Lung (tissue), 12 donors: ENCODE data around the gene NDUFV2. TPM values are rescaled to one million over a fixed set of nuclear protein-coding genes. Genes with fewer than 3 reads are reported as not detected.
"Not testable (repeated sequence)": the region's sequence is repeated elsewhere in the genome, so short reads cannot be mapped to it uniquely, and the experiment has no call there.

ENCODE experiments used
- ATAC-seq: fragments of 200-7000 bp; cut with Tn5 transposase; one replicate; pipeline ENCODE4 v1.9.1; 2020; ENCODE audit warnings: moderate number of reproducible peaks; ENCODE audit not compliant: insufficient read depth, low FRiP score
- DNase-seq, 3 donors: peaks; one replicate each; pipeline ENCODE4 v3.0.0-alpha.2; 2013 to 2017
- H3K27ac ChIP-seq, 2 donors: one replicate each; pipeline ENCODE4 v1.5.1; 2013; ENCODE audit warnings: mild to moderate bottlenecking in 2 of 2, moderate library complexity in 2 of 2, control low read depth in 1 of 2, inconsistent platforms in 1 of 2, low read depth in 1 of 2, low read length in 1 of 2
- H3K27me3 ChIP-seq, 3 donors: one replicate each; pipeline ENCODE4 v1.5.1; 2013; ENCODE audit warnings: low read length in 2 of 3; ENCODE audit not compliant: control insufficient read depth in 3 of 3, insufficient read depth in 3 of 3
- H3K36me3 ChIP-seq, 4 donors: one replicate each; pipeline ENCODE4 v1.5.1; 2013; ENCODE audit warnings: low read length in 4 of 4, mild to moderate bottlenecking in 1 of 4, moderate library complexity in 1 of 4; ENCODE audit not compliant: control insufficient read depth in 4 of 4, insufficient read depth in 4 of 4
- H3K4me1 ChIP-seq, 5 donors: one replicate each; pipeline ENCODE4 v1.5.1; 2013; ENCODE audit warnings: low read length in 5 of 5, mild to moderate bottlenecking in 2 of 5, moderate library complexity in 1 of 5; ENCODE audit not compliant: control insufficient read depth in 5 of 5, insufficient read depth in 5 of 5
- H3K4me3 ChIP-seq: one replicate; pipeline ENCODE4 v1.5.1; 2013; ENCODE audit warnings: mild to moderate bottlenecking, control low read depth, moderate library complexity
- H3K9ac ChIP-seq, 2 donors: one replicate each; pipeline ENCODE4 v1.5.1; 2013; ENCODE audit warnings: low read length in 2 of 2, control low read depth in 1 of 2; ENCODE audit not compliant: insufficient read depth in 1 of 2
- H3K9me3 ChIP-seq, 4 donors: one replicate each; pipeline ENCODE4 v1.5.1; 2013; ENCODE audit warnings: low read length in 3 of 4, mild to moderate bottlenecking in 1 of 4, moderate library complexity in 1 of 4; ENCODE audit not compliant: control insufficient read depth in 4 of 4, insufficient read depth in 3 of 4
- CTCF ChIP-seq: IDR thresholded peaks from 2 replicates; pipeline ENCODE4 v1.5.1; 2012; ENCODE audit warnings: mild to moderate bottlenecking; ENCODE audit errors: control extremely low read depth, extremely low read depth
- WGBS, 2 donors: extraction: QIAGEN DNeasy Blood & Tissue Kit; methylation state at CpG; one replicate each; pipeline ENCODE4 v1.1.7; 2013; 5-methylcytosine and 5-hydroxymethylcytosine counted together
- polyA plus RNA-seq, 2 donors: library from polyadenylated mRNA; stranded (reverse); fragments of 200-250 nt; gene quantifications; one replicate each; pipeline ENCODE4 v1.2.1, GENCODE V29; 2013
- total RNA-seq, 2 donors: library from RNA; depleted of rRNA in 1 of 2; stranded (reverse); fragments of >200 nt in 1 of 2; gene quantifications; one replicate each; pipeline ENCODE4 v1.2.1, GENCODE V29; 2014 to 2021
- donor health status: control.
- donor health status: control.
- donor health status: Bipolar disorder and iron deficiency.
- donor health status: healthy.
- donor health status: DM: yes; HTN: yes; CAD: no.

NDUFV2 gene
- total and polyA plus RNA-seq, 4 donors: 130 to 355 (median 144) TPM

DNA sequence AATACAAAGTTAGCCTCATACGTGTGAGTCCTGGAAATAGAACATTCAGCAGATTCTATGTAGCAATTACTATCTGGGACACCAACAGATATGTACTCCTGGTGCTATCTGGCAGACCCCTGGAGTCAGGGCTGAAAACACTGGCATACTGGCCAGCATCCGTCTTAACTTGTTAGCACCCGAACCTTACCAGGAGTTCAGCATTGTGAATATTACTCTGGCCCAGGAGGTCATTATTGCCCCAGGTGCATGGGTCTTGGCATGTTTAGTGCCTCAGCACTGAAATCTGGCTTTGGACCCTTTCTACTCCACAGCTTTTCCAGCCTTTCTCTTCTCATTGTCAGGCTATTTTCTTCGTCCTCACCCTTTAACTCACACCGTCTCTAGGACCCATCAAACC is 11.9 kb upstream of the NDUFV2 start:
- H3K4me1 ChIP-seq: peaks cover 0 to 4% (median 0%) of the 10 kb centered on the region in 5 donors
- 92 to 96% methylated on average over 5 of the region's 5 CpGs for WGBS, 2 donors

GRCh38 chr18:9091066-9091476 is 11.4 kb upstream of the NDUFV2 start:
- Histone ChIP-seq H3K27me3 (no peaks in the 10 kb centered on the region), H3K4me3 (no peak overlapping the region), H3K4me1 (peaks cover 0 to 5% (median 0%) of the 10 kb centered on the region in 5 donors), H3K9me3 (no peaks in the 10 kb centered on the region), H3K9ac (no peak overlapping the region), H3K36me3 (no peaks in the 10 kb centered on the region), H3K27ac (no peak overlapping the region)
- 68 to 79% methylated on average over 4 of the region's 4 CpGs for WGBS, 2 donors
- TF ChIP-seq CTCF: no peak
- ATAC-seq: no peak
- no peak for DNase-seq

More for the DNA sequence above, 11.9 kb upstream of the NDUFV2 start:
- H3K27ac ChIP-seq: no peak overlapping the region
- no peaks in the 10 kb centered on the region for H3K9me3 ChIP-seq
- no peaks in the 10 kb centered on the region for H3K36me3 ChIP-seq
- DNase-seq (no peak), ATAC-seq (no peak)
- no peak overlapping the region for H3K9ac ChIP-seq
- no peak overlapping the region for H3K4me3 ChIP-seq
- no peak for TF ChIP-seq CTCF
- no peaks in the 10 kb centered on the region for H3K27me3 ChIP-seq

DNA sequence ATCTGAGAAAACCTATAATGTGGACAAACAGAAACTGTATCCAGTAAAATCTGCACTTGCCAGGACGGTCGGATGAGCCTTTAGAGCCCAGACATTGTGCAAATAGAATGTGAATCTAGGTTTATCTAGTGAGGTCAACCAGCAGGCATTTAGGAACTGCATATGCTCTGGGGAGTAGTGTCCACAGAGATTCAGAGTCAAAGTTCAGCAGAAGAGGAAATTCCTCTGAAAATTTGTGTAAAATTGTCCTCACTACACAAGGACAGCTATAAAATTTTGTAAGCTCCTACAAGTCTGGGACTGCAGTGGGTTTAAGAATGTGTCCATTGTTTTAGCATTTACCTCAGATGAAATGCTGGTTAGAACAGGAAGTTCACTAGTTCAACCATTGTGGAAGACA is 9.8 kb upstream of the NDUFV2 start:
- WGBS, 2 donors: 63 to 72% methylated on average over 2 of the region's 2 CpGs

GRCh38 chr18:9093109-9093508 is 9.4 kb upstream of the NDUFV2 start:
- 78 to 90% methylated on average over 3 of the region's 3 CpGs for WGBS, 2 donors
- not testable (repeated sequence) for H3K27ac ChIP-seq, ATAC-seq, H3K4me3 ChIP-seq, H3K4me1 ChIP-seq, H3K27me3 ChIP-seq, H3K9me3 ChIP-seq, H3K9ac ChIP-seq, H3K36me3 ChIP-seq, DNase-seq

More for the DNA sequence above, 9.8 kb upstream of the NDUFV2 start:
- no peak for ATAC-seq
- Histone ChIP-seq H3K27me3 (no peaks in the 10 kb centered on the region), H3K36me3 (no peaks in the 10 kb centered on the region), H3K27ac (no peak overlapping the region), H3K9ac (no peak overlapping the region), H3K4me3 (no peak overlapping the region), H3K4me1 (peaks cover 0 to 5% (median 0%) of the 10 kb centered on the region in 5 donors), H3K9me3 (no peaks in the 10 kb centered on the region)
- no peak for TF ChIP-seq CTCF
- no peak for DNase-seq
